Measurements from ENCODE around the gene HMGCS2.

The HMGCS2 gene

DNA sequence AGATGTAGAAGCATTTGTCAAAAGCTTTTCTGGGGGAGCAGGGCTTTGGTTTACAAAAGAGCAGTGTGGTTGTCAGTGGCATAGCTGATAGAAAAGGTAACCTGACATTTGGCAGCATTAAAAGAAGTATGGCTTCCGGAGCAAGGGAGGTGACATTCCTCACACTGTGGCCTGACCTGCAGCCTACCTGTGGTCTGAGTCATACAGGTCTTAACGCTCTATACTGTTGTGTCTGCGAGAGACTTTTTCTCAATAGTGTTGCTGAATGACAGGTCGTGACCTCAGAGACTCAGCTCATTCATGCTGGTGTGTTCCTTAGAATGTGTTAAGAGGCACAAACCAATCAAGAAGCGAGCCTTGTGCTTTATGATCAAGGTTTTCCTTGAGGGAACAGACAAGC lies 37.6 kb downstream of the HMGCS2 start:
- no peak for TF ChIP-seq POLR2A (IDR thresholded peaks at IDR 0.05; ENCODE audit: extremely low read depth, insufficient read length)
- TF ChIP-seq MYC (IDR thresholded peaks at IDR 0.05; ENCODE audit: low read depth, low read length) = no peak
- TF ChIP-seq, protein P1, sequence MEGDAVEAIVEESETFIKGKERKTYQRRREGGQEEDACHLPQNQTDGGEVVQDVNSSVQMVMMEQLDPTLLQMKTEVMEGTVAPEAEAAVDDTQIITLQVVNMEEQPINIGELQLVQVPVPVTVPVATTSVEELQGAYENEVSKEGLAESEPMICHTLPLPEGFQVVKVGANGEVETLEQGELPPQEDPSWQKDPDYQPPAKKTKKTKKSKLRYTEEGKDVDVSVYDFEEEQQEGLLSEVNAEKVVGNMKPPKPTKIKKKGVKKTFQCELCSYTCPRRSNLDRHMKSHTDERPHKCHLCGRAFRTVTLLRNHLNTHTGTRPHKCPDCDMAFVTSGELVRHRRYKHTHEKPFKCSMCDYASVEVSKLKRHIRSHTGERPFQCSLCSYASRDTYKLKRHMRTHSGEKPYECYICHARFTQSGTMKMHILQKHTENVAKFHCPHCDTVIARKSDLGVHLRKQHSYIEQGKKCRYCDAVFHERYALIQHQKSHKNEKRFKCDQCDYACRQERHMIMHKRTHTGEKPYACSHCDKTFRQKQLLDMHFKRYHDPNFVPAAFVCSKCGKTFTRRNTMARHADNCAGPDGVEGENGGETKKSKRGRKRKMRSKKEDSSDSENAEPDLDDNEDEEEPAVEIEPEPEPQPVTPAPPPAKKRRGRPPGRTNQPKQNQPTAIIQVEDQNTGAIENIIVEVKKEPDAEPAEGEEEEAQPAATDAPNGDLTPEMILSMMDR (IDR thresholded peaks at IDR 0.05; ENCODE audit: low read depth, low read length) = no peak
- TF ChIP-seq, protein P2, sequence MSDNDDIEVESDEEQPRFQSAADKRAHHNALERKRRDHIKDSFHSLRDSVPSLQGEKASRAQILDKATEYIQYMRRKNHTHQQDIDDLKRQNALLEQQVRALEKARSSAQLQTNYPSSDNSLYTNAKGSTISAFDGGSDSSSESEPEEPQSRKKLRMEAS (IDR thresholded peaks at IDR 0.05; ENCODE audit: low read depth, low read length) = no peak
- H3K4me3 ChIP-seq (ENCODE audit: low read depth, low read length) = no peak overlapping the region
- DNase-seq (ENCODE audit: low read depth) = no peak

DNA sequence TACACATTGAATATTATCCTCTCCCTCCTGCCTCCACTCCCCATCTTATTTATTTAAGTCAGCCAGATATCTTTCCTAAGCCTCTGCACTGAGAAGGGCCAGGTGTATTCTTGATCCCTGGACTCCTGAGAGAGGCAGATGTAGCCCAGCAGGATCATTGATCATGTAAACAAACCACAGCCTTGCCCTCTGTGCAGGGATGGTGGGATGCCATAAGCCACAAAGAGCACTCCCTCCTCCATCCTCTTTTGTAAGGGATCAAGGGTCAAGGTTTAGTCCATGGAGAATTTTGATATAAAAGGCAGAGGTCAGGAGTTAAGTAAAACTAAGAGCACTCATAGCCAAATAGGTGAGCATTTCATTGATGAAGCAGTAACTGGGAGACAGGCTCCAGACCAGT lies 39.7 kb downstream of the HMGCS2 start:
- DNase-seq (ENCODE audit: low read depth) = no peak
- no peak overlapping the region for H3K4me3 ChIP-seq (ENCODE audit: low read depth, low read length)
- TF ChIP-seq, protein P2 (IDR thresholded peaks at IDR 0.05; ENCODE audit: low read depth, low read length) = no peak
- TF ChIP-seq, protein P1 (IDR thresholded peaks at IDR 0.05; ENCODE audit: low read depth, low read length) = no peak
- TF ChIP-seq POLR2A (IDR thresholded peaks at IDR 0.05; ENCODE audit: extremely low read depth, insufficient read length) = no peak
- TF ChIP-seq MYC (IDR thresholded peaks at IDR 0.05; ENCODE audit: low read depth, low read length) = no peak

DNA sequence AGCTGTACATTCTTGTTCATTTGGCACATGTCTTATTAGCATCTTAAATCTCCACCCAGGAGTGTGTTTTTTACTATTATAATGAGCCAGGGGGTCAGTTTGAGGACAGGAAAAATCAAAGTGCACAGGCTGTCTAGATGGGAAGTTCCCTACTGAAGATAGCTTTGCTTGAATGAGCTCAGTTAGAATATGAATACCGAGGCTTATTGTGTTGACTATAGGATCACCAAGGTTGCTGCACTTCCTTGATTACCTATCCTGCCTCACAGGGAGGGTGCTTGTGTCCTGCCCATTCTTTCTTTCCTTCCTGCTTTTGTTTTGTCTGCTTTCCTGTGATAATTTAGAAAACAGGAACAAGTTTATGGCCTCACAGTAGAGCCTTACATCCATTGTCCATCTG lies 40.7 kb downstream of the HMGCS2 start:
- DNase-seq (ENCODE audit: low read depth) = no peak
- no peak for TF ChIP-seq MYC (IDR thresholded peaks at IDR 0.05; ENCODE audit: low read depth, low read length)
- TF ChIP-seq, protein P1 (IDR thresholded peaks at IDR 0.05; ENCODE audit: low read depth, low read length) = no peak
- TF ChIP-seq, protein P2 (IDR thresholded peaks at IDR 0.05; ENCODE audit: low read depth, low read length) = no peak
- TF ChIP-seq POLR2A (IDR thresholded peaks at IDR 0.05; ENCODE audit: extremely low read depth, insufficient read length) = no peak

DNA sequence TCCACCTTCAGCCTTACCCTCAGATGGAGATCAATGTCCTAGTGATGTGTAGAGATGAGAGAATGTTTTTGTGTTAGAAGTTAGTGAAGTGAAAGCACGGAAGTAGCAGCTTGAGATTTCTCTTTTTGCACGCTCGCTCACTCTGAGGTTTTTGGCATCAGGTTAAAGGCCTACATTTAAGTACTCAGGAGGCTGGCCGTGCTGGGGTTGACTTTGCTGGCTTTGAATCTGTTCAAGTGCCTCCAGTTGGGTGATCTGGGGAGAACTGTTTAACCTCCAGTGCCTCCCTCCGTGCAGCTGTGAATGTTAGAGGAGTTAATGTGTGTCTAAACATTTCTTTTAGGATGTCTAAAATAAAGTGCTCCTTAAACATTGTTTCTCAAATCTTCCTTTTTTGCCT lies 43.1 kb downstream of the HMGCS2 start:
- H3K4me3 ChIP-seq (ENCODE audit: low read depth, low read length) = no peak overlapping the region
- TF ChIP-seq, protein P1 (IDR thresholded peaks at IDR 0.05; ENCODE audit: low read depth, low read length) = no peak
- no peak for TF ChIP-seq POLR2A (IDR thresholded peaks at IDR 0.05; ENCODE audit: extremely low read depth, insufficient read length)
- TF ChIP-seq, protein P2 (IDR thresholded peaks at IDR 0.05; ENCODE audit: low read depth, low read length) = no peak
- no peak for TF ChIP-seq MYC (IDR thresholded peaks at IDR 0.05; ENCODE audit: low read depth, low read length)
- no peak for DNase-seq (ENCODE audit: low read depth)

More for the DNA sequence above, 40.7 kb downstream of the HMGCS2 start:
- H3K4me3 ChIP-seq (ENCODE audit: low read depth, low read length) = no peak overlapping the region

DNA sequence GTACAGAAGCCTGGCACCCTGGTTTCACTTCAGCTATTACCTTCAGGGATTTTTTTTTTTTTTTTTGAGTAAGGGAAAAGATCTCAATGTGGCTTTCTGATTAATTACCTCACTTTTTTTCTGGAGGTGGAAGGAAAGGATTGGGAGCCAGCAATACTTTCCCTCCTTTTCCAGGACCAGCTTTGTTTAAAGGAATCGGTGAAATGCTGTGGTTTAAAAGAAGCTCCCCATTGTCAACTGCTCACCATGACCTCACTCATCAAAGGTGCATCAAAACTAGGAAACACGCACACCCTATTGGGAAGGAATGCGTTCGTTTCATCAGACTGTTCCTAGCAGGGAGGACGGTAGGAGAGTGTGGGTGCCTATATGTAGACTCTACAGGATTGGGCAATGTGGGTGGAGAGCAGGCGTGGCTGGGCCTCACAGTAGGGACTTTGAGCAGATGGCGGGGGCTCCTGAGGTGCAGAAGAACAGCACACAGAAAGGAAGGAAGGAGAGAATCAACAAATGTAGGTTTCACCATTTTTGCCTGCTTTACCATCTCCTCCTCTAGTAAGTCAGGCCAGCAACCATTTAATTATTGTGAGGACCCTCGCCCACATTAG lies 44.0 kb downstream of the HMGCS2 start:
- TF ChIP-seq, protein P1 (IDR thresholded peaks at IDR 0.05; ENCODE audit: low read depth, low read length) = no peak
- TF ChIP-seq MYC (IDR thresholded peaks at IDR 0.05; ENCODE audit: low read depth, low read length) = no peak
- TF ChIP-seq POLR2A (IDR thresholded peaks at IDR 0.05; ENCODE audit: extremely low read depth, insufficient read length) = no peak
- TF ChIP-seq, protein P2 (IDR thresholded peaks at IDR 0.05; ENCODE audit: low read depth, low read length) = no peak
- no peak for DNase-seq (ENCODE audit: low read depth)
- no peak overlapping the region for H3K4me3 ChIP-seq (ENCODE audit: low read depth, low read length)

All from NB4 (cell line).